ENCODE data around the gene GGACT. TPM values are rescaled to one million over a fixed set of nuclear protein-coding genes. Genes with fewer than 3 reads are reported as not detected.

The GGACT gene
- total and polyA plus RNA-seq, 2 experiments from 2014 or later: 0.24 to 1.0 TPM

DNA sequence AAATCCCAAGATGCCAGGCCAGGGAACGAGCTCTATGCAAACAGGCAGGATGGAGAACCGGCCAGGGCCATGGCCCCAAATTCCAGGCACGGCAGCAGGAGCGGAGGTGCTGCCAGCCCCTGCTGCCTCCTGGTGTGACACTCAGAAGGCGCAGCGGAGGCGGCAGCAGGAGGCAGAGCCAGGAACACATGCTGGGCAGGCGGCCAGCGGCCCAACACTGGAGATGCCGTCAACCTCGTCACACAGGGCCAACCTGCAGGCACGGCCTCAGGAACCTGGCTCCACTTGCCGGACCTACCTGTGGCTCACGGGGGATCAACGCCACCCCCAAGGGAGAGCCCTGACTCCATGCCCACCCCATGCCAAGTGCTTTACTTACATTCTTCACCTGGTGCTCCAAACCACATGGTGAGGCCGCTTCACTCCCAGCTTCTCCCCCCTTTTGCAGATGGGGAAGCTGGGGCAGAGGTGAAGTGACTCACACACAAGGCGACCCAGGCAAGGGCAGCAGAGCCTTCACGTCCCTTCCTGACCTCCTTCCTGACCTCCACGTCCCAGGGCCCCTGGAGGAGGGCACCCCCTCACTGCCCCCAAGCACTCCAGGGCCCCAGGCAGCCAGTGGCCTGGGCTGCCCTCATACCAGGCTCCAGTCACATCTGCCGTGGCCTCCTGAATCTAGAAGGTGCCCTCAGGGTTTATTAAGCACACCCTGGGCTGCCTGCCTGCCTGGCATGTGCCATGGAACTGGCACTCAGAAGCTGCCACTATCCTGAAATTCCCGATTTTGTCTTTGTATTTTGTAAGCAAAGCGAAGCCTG, 43.5 kb downstream of the GGACT start (continued):
- TF ChIP-seq, protein P1, sequence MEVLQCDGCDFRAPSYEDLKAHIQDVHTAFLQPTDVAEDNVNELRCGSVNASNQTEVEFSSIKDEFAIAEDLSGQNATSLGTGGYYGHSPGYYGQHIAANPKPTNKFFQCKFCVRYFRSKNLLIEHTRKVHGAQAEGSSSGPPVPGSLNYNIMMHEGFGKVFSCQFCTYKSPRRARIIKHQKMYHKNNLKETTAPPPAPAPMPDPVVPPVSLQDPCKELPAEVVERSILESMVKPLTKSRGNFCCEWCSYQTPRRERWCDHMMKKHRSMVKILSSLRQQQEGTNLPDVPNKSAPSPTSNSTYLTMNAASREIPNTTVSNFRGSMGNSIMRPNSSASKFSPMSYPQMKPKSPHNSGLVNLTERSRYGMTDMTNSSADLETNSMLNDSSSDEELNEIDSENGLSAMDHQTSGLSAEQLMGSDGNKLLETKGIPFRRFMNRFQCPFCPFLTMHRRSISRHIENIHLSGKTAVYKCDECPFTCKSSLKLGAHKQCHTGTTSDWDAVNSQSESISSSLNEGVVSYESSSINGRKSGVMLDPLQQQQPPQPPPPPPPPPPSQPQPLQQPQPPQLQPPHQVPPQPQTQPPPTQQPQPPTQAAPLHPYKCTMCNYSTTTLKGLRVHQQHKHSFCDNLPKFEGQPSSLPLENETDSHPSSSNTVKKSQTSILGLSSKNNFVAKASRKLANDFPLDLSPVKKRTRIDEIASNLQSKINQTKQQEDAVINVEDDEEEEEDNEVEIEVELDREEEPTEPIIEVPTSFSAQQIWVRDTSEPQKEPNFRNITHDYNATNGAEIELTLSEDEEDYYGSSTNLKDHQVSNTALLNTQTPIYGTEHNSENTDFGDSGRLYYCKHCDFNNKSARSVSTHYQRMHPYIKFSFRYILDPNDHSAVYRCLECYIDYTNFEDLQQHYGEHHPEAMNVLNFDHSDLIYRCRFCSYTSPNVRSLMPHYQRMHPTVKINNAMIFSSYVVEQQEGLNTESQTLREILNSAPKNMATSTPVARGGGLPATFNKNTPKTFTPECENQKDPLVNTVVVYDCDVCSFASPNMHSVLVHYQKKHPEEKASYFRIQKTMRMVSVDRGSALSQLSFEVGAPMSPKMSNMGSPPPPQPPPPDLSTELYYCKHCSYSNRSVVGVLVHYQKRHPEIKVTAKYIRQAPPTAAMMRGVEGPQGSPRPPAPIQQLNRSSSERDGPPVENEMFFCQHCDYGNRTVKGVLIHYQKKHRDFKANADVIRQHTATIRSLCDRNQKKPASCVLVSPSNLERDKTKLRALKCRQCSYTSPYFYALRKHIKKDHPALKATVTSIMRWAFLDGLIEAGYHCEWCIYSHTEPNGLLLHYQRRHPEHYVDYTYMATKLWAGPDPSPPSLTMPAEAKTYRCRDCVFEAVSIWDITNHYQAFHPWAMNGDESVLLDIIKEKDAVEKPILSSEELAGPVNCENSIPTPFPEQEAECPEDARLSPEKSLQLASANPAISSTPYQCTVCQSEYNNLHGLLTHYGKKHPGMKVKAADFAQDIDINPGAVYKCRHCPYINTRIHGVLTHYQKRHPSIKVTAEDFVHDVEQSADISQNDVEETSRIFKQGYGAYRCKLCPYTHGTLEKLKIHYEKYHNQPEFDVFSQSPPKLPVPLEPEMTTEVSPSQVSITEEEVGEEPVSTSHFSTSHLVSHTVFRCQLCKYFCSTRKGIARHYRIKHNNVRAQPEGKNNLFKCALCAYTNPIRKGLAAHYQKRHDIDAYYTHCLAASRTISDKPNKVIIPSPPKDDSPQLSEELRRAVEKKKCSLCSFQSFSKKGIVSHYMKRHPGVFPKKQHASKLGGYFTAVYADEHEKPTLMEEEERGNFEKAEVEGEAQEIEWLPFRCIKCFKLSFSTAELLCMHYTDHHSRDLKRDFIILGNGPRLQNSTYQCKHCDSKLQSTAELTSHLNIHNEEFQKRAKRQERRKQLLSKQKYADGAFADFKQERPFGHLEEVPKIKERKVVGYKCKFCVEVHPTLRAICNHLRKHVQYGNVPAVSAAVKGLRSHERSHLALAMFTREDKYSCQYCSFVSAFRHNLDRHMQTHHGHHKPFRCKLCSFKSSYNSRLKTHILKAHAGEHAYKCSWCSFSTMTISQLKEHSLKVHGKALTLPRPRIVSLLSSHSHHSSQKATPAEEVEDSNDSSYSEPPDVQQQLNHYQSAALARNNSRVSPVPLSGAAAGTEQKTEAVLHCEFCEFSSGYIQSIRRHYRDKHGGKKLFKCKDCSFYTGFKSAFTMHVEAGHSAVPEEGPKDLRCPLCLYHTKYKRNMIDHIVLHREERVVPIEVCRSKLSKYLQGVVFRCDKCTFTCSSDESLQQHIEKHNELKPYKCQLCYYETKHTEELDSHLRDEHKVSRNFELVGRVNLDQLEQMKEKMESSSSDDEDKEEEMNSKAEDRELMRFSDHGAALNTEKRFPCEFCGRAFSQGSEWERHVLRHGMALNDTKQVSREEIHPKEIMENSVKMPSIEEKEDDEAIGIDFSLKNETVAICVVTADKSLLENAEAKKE (CRISPR knock-in tag; IDR thresholded peaks at IDR 0.05): no peak
- TF ChIP-seq ZNF114 (CRISPR knock-in tag; IDR thresholded peaks at IDR 0.05) (no peak), NANOG (IDR thresholded peaks at IDR 0.05; ENCODE audit: borderline replicate concordance) (no peak)

DNA sequence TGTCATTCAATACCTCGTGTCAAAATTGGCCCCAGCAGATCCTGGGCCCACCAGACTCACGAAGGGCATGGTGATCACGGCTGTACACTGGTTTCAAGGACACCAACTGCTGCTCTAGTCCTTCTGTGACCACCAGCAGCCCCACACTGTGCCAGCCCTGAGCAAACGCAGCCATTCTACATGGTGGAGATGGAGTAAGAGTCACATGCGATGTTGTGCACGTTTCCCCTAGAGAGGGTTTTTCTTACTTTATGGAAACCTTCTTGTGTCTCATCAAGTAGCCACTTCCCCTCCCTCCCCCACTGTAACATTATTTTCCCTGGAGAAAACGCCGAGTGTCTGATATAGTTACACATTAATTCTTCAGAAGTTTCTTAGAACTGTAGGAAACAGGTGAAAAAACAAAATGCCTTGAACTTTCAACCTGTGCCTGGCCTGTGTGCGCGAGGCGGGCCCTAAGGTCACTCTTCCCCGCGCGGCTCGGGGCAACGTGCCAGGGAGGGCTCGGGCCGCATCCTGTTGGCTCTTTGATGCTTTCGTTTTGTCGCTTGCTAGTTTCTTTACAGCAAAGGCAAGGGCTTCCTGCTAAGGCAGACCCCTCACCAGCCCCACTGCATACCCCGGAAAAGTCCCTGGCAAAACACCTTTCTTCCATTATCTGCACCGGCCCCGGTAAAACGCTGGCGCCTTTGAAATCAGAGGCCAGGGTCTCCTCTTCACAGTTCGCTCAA, 44.6 kb downstream of the GGACT start:
- DNase-seq (ENCODE audit: low spot score) (no peak), ATAC-seq (no peak)
- Histone ChIP-seq H3K4me2 (no peak overlapping the region), H3F3A (replicated peaks; ENCODE audit: low read depth) (no peaks in the 10 kb centered on the region; the same call in 1 of the 2 replicates), H3K27ac (ENCODE audit: low read depth) (peak overlapping the region; percentile 50; the same call in 1 of the 2 replicates), H3K4me3 (no peak overlapping the region), H3K4me1 (ENCODE audit: insufficient read depth) (no peaks in the 10 kb centered on the region; the same call in 1 of the 2 replicates), H3K9me2 (ENCODE audit: insufficient read depth) (no peaks in the 10 kb centered on the region), H3K27me3 (ENCODE audit: insufficient read depth) (no peaks in the 10 kb centered on the region), H2AFZ (no peak overlapping the region), H3K79me2 (replicated peaks; ENCODE audit: insufficient read depth) (no peaks in the 10 kb centered on the region), H4K20me1 (replicated peaks; ENCODE audit: insufficient read depth) (no peaks in the 10 kb centered on the region), H3K36me3 (ENCODE audit: insufficient read depth) (no peaks in the 10 kb centered on the region)
- Mint-ChIP-seq H3K4me1 (peaks cover 22% of the 10 kb centered on the region), H3K4me3 (no peak overlapping the region), H3K36me3 (ENCODE audit: low read depth) (no peaks in the 10 kb centered on the region), H3K27me3 (ENCODE audit: insufficient read depth, low read depth, poor library complexity) (peaks cover 7% of the 10 kb centered on the region), H3K9me3 (no peaks in the 10 kb centered on the region), H3K27ac (no peak overlapping the region; the same call in 1 of the 2 replicates)
- no peak for TF ChIP-seq STAT1 (IDR thresholded peaks at IDR 0.05; ENCODE audit: unreplicated experiment)
- TF ChIP-seq EZH2phosphoT487 (IDR thresholded peaks at IDR 0.05; ENCODE audit: unreplicated experiment): no peak
- TF ChIP-seq EZH2 (IDR thresholded peaks at IDR 0.05; ENCODE audit: low read depth, unreplicated experiment): no peak
- TF ChIP-seq, protein P1 (CRISPR knock-in tag; IDR thresholded peaks at IDR 0.05): no peak
- no peak for TF ChIP-seq CREB1 (CRISPR knock-in tag; IDR thresholded peaks at IDR 0.05; ENCODE audit: low read depth)

Measured in GM23338 (cell line).